ENCODE results near the gene ARPC5L. TPM values are rescaled to one million over a fixed set of nuclear protein-coding genes. Genes with fewer than 3 reads are reported as not detected.

The ARPC5L gene
- total and polyA plus RNA-seq, 2 experiments from 2014 or later, result 44.0 to 84.4 TPM

GRCh38 chr9:124881138-124881743, 19.3 kb downstream of the ARPC5L start:
- Histone ChIP-seq H3K27ac (no peak overlapping the region), H3K9me2 (replicated peaks; ENCODE audit: insufficient read depth) (no peaks in the 10 kb centered on the region), H3K4me3 (no peak overlapping the region), H4K20me1 (ENCODE audit: insufficient read depth, poor library complexity, severe bottlenecking) (no peaks in the 10 kb centered on the region), H2AFZ (no peak overlapping the region), H3K4me2 (no peak overlapping the region), H3K36me3 (replicated peaks; ENCODE audit: insufficient read depth, low read depth) (no peaks in the 10 kb centered on the region), H3K27me3 (no peaks in the 10 kb centered on the region), H3K4me1 (ENCODE audit: insufficient read depth) (no peaks in the 10 kb centered on the region), H3K79me2 (peaks cover 2% of the 10 kb centered on the region), H3K9me3 (ENCODE audit: low read depth) (no peaks in the 10 kb centered on the region)
- TF ChIP-seq EZH2 (IDR thresholded peaks at IDR 0.05; ENCODE audit: borderline replicate concordance) (no peak), CTCF (IDR thresholded peaks at IDR 0.05; ENCODE audit: poor library complexity) (no peak), EZH2phosphoT487 (IDR thresholded peaks at IDR 0.05; ENCODE audit: low read depth, severe bottlenecking, unreplicated experiment) (no peak)
- WGBS (ENCODE audit: low lambda C conversion rate, missing lambda C conversion rate), result 96% methylated on average over 16 of the region's 16 CpGs
- no peak for DNase-seq (ENCODE audit: low spot score)

GRCh38 chr9:124882231-124882630, 20.3 kb downstream of the ARPC5L start:
- H3K4me2 ChIP-seq, result no peak overlapping the region
- no peak overlapping the region for H3K4me3 ChIP-seq
- no peak for DNase-seq (ENCODE audit: low spot score)
- H3K9me2 ChIP-seq (replicated peaks; ENCODE audit: insufficient read depth), result no peaks in the 10 kb centered on the region
- TF ChIP-seq EZH2phosphoT487 (IDR thresholded peaks at IDR 0.05; ENCODE audit: low read depth, severe bottlenecking, unreplicated experiment) (no peak), EZH2 (IDR thresholded peaks at IDR 0.05; ENCODE audit: borderline replicate concordance) (no peak), CTCF (IDR thresholded peaks at IDR 0.05; ENCODE audit: poor library complexity) (no peak)
- no peaks in the 10 kb centered on the region for H4K20me1 ChIP-seq (ENCODE audit: insufficient read depth, poor library complexity, severe bottlenecking)
- no peaks in the 10 kb centered on the region for H3K4me1 ChIP-seq (ENCODE audit: insufficient read depth)
- H3K79me2 ChIP-seq, result peaks cover 2% of the 10 kb centered on the region
- no peaks in the 10 kb centered on the region for H3K27me3 ChIP-seq
- no peak overlapping the region for H3K27ac ChIP-seq
- no peaks in the 10 kb centered on the region for H3K36me3 ChIP-seq (replicated peaks; ENCODE audit: insufficient read depth, low read depth)
- H2AFZ ChIP-seq, result no peak overlapping the region
- H3K9me3 ChIP-seq (ENCODE audit: low read depth), result no peaks in the 10 kb centered on the region
- 81% methylated on average over 13 of the region's 13 CpGs for WGBS (ENCODE audit: low lambda C conversion rate, missing lambda C conversion rate)

GRCh38 chr9:124884376-124884775, 22.4 kb downstream of the ARPC5L start:
- no peak overlapping the region for H2AFZ ChIP-seq
- H3K79me2 ChIP-seq, result no peaks in the 10 kb centered on the region
- H3K27me3 ChIP-seq, result no peaks in the 10 kb centered on the region
- H3K4me2 ChIP-seq, result no peak overlapping the region
- H3K9me3 ChIP-seq (ENCODE audit: low read depth), result no peaks in the 10 kb centered on the region
- H3K4me1 ChIP-seq (ENCODE audit: insufficient read depth), result no peaks in the 10 kb centered on the region
- DNase-seq (ENCODE audit: low spot score), result no peak
- no peaks in the 10 kb centered on the region for H3K36me3 ChIP-seq (replicated peaks; ENCODE audit: insufficient read depth, low read depth)
- H3K4me3 ChIP-seq, result no peak overlapping the region
- 65% methylated on average over 4 of the region's 4 CpGs for WGBS (ENCODE audit: low lambda C conversion rate, missing lambda C conversion rate)
- no peaks in the 10 kb centered on the region for H3K9me2 ChIP-seq (replicated peaks; ENCODE audit: insufficient read depth)
- H3K27ac ChIP-seq, result no peak overlapping the region
- TF ChIP-seq EZH2 (IDR thresholded peaks at IDR 0.05; ENCODE audit: borderline replicate concordance), result no peak
- no peak for TF ChIP-seq EZH2phosphoT487 (IDR thresholded peaks at IDR 0.05; ENCODE audit: low read depth, severe bottlenecking, unreplicated experiment)
- TF ChIP-seq CTCF (IDR thresholded peaks at IDR 0.05; ENCODE audit: poor library complexity), result no peak
- no peaks in the 10 kb centered on the region for H4K20me1 ChIP-seq (ENCODE audit: insufficient read depth, poor library complexity, severe bottlenecking)
